K562 (cell line): Measurements from ENCODE around the gene SIRPG. TPM values are rescaled to one million over a fixed set of nuclear protein-coding genes. Genes with fewer than 3 reads are reported as not detected.

Source experiments
- ATAC-seq: fragments of 200-7000 bp; cut with Tn5 transposase; 3 replicates; pipeline ENCODE4 v1.9.1; 2020; ENCODE audit warnings: moderate library complexity
- BruUV-seq: library from RNA; stranded (reverse); fragments of 400-500 nt; replicated peaks from 2 replicates; lab custom pipeline; 2021; lab: Mats Ljungman, UMichigan
- CTCF ChIA-PET: fragments of 300-600 bp; formaldehyde crosslinking; extraction: SDS; loops from one replicate; lab custom pipeline; 2021; ENCODE audit warnings: low intra/inter-chr PET ratio; lab: Yijun Ruan, JAX
- POLR2A ChIA-PET: fragments of 300-600, 350-650 bp; sonication (Branson Sonifier 250); formaldehyde crosslinking; extraction: SDS; loops from one replicate; lab custom pipeline; 2021; ENCODE audit warnings: antibody characterized with exemption, inconsistent platforms; lab: Yijun Ruan, JAX
- DNase-seq, 4 experiments: peaks; one replicate each; pipeline versions ENCODE4 v3.0.0 to v3.0.0-alpha.2; 2011 to 2018; ENCODE audit warnings: low spot score in 3 of 4, mixed read lengths in 3 of 4; ENCODE audit errors: extremely low read depth in 1 of 4
- FAIRE-seq: peaks from 2 replicates; lab custom pipeline; 2011; peaks lifted over from hg19 to GRCh38; lab: Jason Lieb, UNC
- H2AFZ ChIP-seq: 2 replicates; pipeline ENCODE4 v1.6.0; 2011; ENCODE audit warnings: low read depth, low read length, control low read depth, inconsistent platforms
- H3K27ac ChIP-seq: fragments of 200-600 bp; 3 replicates; pipeline ENCODE4 v1.8.0; 2011; ENCODE audit warnings: low read depth, mild to moderate bottlenecking, control low read depth, inconsistent platforms, low read length, moderate library complexity, mixed read lengths; ENCODE audit errors: extremely low read depth
- H3K27me3 ChIP-seq, 2 experiments: fragments of 300-600 bp in 1 of 2; 2 replicates in 1 of 2; 3 replicates in 1 of 2; pipeline versions ENCODE4 v1.6.0 to v1.8.0; 2011; ENCODE audit warnings: inconsistent platforms in 2 of 2, low read length in 2 of 2, mild to moderate bottlenecking in 1 of 2, mixed read lengths in 1 of 2, moderate library complexity in 1 of 2; ENCODE audit not compliant: control insufficient read depth in 2 of 2, insufficient read depth in 2 of 2
- H3K36me3 ChIP-seq: fragments of 300-600 bp; 3 replicates; pipeline ENCODE4 v1.8.0; 2011; ENCODE audit warnings: mild to moderate bottlenecking, low read length, inconsistent platforms; ENCODE audit not compliant: control insufficient read depth, insufficient read depth
- H3K4me1 ChIP-seq, 2 experiments: fragments of 200-600 bp in 1 of 2; replicated peaks in 1 of 2; 2 replicates in 1 of 2; 3 replicates in 1 of 2; pipeline versions ENCODE4 v1.5.1 to v1.8.0; 2011; ENCODE audit warnings: inconsistent platforms in 2 of 2, low read length in 2 of 2, mild to moderate bottlenecking in 1 of 2, mixed read lengths in 1 of 2, moderate library complexity in 1 of 2; ENCODE audit not compliant: control insufficient read depth in 2 of 2, insufficient read depth in 2 of 2
- H3K4me2 ChIP-seq: 2 replicates; pipeline ENCODE4 v1.6.1; 2011; ENCODE audit warnings: low read length, control low read depth, inconsistent platforms, mixed read lengths; ENCODE audit not compliant: insufficient read depth
- H3K4me3 ChIP-seq: fragments of 200-600 bp; sonication (generic), shearing (Covaris generic); 2 replicates; pipeline ENCODE4 v1.5.1; 2016; ENCODE audit warnings: control low read depth, inconsistent platforms
- H3K79me2 ChIP-seq: fragments of 200-600 bp; 3 replicates; pipeline ENCODE4 v1.8.0; 2011; ENCODE audit warnings: low read length, inconsistent platforms; ENCODE audit not compliant: control insufficient read depth, insufficient read depth
- H3K9ac ChIP-seq, 2 experiments: 2 replicates each; pipeline versions ENCODE4 v1.6.0 to v1.6.1; 2011; ENCODE audit warnings: low read depth in 2 of 2, low read length in 2 of 2, control low read depth in 1 of 2, inconsistent platforms in 1 of 2, mild to moderate bottlenecking in 1 of 2, mixed read lengths in 1 of 2; ENCODE audit not compliant: insufficient read depth in 1 of 2
- H3K9me1 ChIP-seq: one replicate; pipeline ENCODE4 v1.6.0; 2011; ENCODE audit warnings: inconsistent platforms, mild to moderate bottlenecking, low read length, moderate library complexity; ENCODE audit not compliant: control insufficient read depth, insufficient read depth
- H3K9me3 ChIP-seq: replicated peaks from 2 replicates; pipeline ENCODE4 v1.5.1; 2011; ENCODE audit warnings: low read depth, low read length, inconsistent platforms; ENCODE audit not compliant: control insufficient read depth, insufficient read depth
- H4K20me1 ChIP-seq: replicated peaks from 2 replicates; pipeline ENCODE4 v1.6.1; 2011; ENCODE audit warnings: low read length, inconsistent platforms, mixed read lengths; ENCODE audit not compliant: control insufficient read depth, insufficient read depth
- MBD2 ChIP-seq: sonication (generic); IDR thresholded peaks from 2 replicates; pipeline ENCODE4 v1.6.1; 2016; ENCODE audit warnings: low read depth, borderline replicate concordance
- MED1 ChIP-seq: sonication (generic); formaldehyde crosslinking; IDR thresholded peaks from 2 replicates; pipeline ENCODE4 v1.8.1; 2023; ENCODE audit warnings: missing genetic modification reagents, borderline replicate concordance
- NCOA1 ChIP-seq: fragments of 450-650 bp; IDR thresholded peaks from 2 replicates; pipeline ENCODE4 v1.6.1; 2016; ENCODE audit warnings: low read depth
- TSC22D4 ChIP-seq: fragments of 450-650 bp; IDR thresholded peaks from 2 replicates; pipeline ENCODE4 v1.6.1; 2016; ENCODE audit warnings: missing genetic modification characterization, missing biosample characterization, control low read depth
- ZNF197 ChIP-seq: fragments of 200-800 bp; sonication (Bioruptor generic); IDR thresholded peaks from 2 replicates; pipeline ENCODE4 v1.6.1; 2016; ENCODE audit warnings: low read depth, missing genetic modification characterization, missing compliant biosample characterization
- WGBS: fragments of 100-300 bp; shearing (Covaris generic); methylation state at CpG from one replicate; pipeline ENCODE4 v1.1.6; 2016; ENCODE audit warnings: low coverage, mixed read lengths; ENCODE audit not compliant: insufficient coverage; ENCODE audit errors: missing lambda C conversion rate; 5-methylcytosine and 5-hydroxymethylcytosine counted together
- in situ Hi-C: fragments of 300-500 bp; cut with MboI; formaldehyde crosslinking; loops from 4 replicates; pipeline ENCODE4 v1.15.0; 2018; ENCODE audit warnings: inconsistent platforms, mixed read lengths
- intact Hi-C: fragments of 100-400 bp; cut with micrococcal nuclease; formaldehyde crosslinking; loops from 2 replicates; pipeline ENCODE4 v1.14.2; 2022
- polyA plus RNA-seq, 8 experiments: library from polyadenylated mRNA; depleted of rRNA in 4 of 8; stranded (reverse) in 5 of 8; unstranded in 3 of 8; fragments of >200 nt; fragmentation: Nextera tagmentation in 2 of 8; fragmentation: Illumina TruSeq in 1 of 8; extraction: Ambion mirVana in 2 of 8; extraction: Trizol in 1 of 8; gene quantifications; 2 replicates each; pipeline versions ENCODE4 v1.2.1 to v1.2.3, GENCODE V29; 2011 to 2014; ENCODE audit warnings: inconsistent platforms in 1 of 8, missing spikeins in 1 of 8
- total RNA-seq, 7 experiments: library from RNA; depleted of rRNA in 6 of 7; stranded (reverse); fragments of >200 nt in 6 of 7; fragmentation: Illumina TruSeq in 2 of 7; extraction: Trizol in 2 of 7; gene quantifications; 2 replicates each; pipeline versions ENCODE4 v1.2.1 to v1.2.3, GENCODE V29; 2011 to 2021; ENCODE audit warnings: low replicate concordance in 1 of 7
- TF ChIP-seq, protein P1 (sequence below): fragments of 250-450 bp; sonication (Bioruptor Pico); IDR thresholded peaks from 2 replicates; pipeline ENCODE4 v1.5.0; 2020; ENCODE audit warnings: mild to moderate bottlenecking
- TF ChIP-seq, protein P2 (sequence below), 2 experiments: fragments of 450-650 bp in 1 of 2; sonication (generic) in 1 of 2; formaldehyde crosslinking in 1 of 2; IDR thresholded peaks in 1 of 2; conservative IDR thresholded peaks in 1 of 2; 2 replicates each; pipeline versions ENCODE4 v1.6.1 to v1.8.1; 2016 to 2023; ENCODE audit warnings: mild to moderate bottlenecking in 2 of 2, moderate library complexity in 2 of 2, inconsistent platforms in 1 of 2, missing genetic modification reagents in 1 of 2

Gene SIRPG
- total and polyA plus RNA-seq, 9 of the 15 experiments (the other 6 are each of a cell fraction or from before 2014, with no cell fraction given) = not detected

DNA sequence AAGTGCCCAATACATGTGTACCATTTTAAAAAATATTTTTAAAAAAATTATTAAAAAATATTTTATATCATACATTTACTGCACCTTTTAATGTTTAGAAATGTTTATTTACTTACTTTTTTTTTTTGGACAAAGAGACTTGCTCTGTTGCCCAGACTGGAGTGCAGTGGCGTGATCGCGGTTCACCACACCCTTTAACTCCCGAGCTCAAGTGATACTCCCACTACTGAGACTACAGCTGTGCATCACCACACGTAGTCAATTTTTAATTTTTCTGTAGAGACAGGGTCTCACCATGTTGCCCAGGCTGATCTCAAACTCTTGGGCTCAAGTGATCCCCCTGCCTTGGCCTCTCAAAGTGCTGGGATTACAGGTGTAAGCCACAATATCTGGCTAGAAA, 9.2 kb upstream of the SIRPG start:
- no peaks in the 10 kb centered on the region for H3K9me1 ChIP-seq
- H3K9ac ChIP-seq = no peak overlapping the region
- no peaks in the 10 kb centered on the region for H3K36me3 ChIP-seq
- H3K4me3 ChIP-seq = no peak overlapping the region
- H3K4me1 ChIP-seq = no peaks in the 10 kb centered on the region
- FAIRE-seq (no peak), DNase-seq (no peak), ATAC-seq (no peak)
- H3K9me3 ChIP-seq = no peaks in the 10 kb centered on the region
- peaks cover 4 to 11% of the 10 kb centered on the region in 2 experiments; a peak in 2 of 5 replicates for H3K27me3 ChIP-seq
- ChIA-PET POLR2A (interaction anchor here (0.7 kb wide), 1 partner anchor 1648 kb away, joined by 3 read pairs; no protein-coding TSS in a partner anchor), CTCF (interaction anchor here (0.7 kb wide), 1 partner anchor 337 kb away, joined by 3 read pairs; no protein-coding TSS in a partner anchor)
- 0% methylated on average over 4 of the region's 5 CpGs for whole genome bisulfite sequencing
- in situ Hi-C loops = no loop called here
- intact Hi-C loops = no loop called here
- BruUV-seq = no TSS peak
- no peak overlapping the region for H3K27ac ChIP-seq
- no peak overlapping the region for H3K4me2 ChIP-seq
- no peaks in the 10 kb centered on the region for H4K20me1 ChIP-seq
- H2AFZ ChIP-seq = no peak overlapping the region
- no peak for TF ChIP-seq ZNF197 (CRISPR knock-in tag)
- TF ChIP-seq MED1 (CRISPR knock-in tag) = no peak
- TF ChIP-seq, protein P1, sequence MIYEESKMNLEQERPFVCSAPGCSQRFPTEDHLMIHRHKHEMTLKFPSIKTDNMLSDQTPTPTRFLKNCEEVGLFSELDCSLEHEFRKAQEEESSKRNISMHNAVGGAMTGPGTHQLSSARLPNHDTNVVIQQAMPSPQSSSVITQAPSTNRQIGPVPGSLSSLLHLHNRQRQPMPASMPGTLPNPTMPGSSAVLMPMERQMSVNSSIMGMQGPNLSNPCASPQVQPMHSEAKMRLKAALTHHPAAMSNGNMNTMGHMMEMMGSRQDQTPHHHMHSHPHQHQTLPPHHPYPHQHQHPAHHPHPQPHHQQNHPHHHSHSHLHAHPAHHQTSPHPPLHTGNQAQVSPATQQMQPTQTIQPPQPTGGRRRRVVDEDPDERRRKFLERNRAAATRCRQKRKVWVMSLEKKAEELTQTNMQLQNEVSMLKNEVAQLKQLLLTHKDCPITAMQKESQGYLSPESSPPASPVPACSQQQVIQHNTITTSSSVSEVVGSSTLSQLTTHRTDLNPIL (CRISPR knock-in tag) = no peak
- TF ChIP-seq, protein P2, sequence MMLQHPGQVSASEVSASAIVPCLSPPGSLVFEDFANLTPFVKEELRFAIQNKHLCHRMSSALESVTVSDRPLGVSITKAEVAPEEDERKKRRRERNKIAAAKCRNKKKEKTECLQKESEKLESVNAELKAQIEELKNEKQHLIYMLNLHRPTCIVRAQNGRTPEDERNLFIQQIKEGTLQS (IDR thresholded peaks at IDR 0.05) = no peak
- TF ChIP-seq, protein P2 (CRISPR knock-in tag; conservative IDR thresholded peaks at IDR 0.05) = no peak
- TF ChIP-seq NCOA1 = no peak
- no peak for TF ChIP-seq MBD2
- no peak for TF ChIP-seq TSC22D4 (tag)
- H3K79me2 ChIP-seq = no peaks in the 10 kb centered on the region
